HepG2 (cell line): ENCODE measurements around the gene LRRN3. TPM values are rescaled to one million over a fixed set of nuclear protein-coding genes. Genes with fewer than 3 reads are reported as not detected.

ENCODE experiments used
- ATAC-seq: fragments of 200-7000 bp; cut with Tn5 transposase; 3 replicates; pipeline ENCODE4 v1.9.1; 2020; ENCODE audit warnings: mild to moderate bottlenecking, moderate library complexity
- BruUV-seq: library from RNA; stranded (reverse); fragments of 400-500 nt; replicated peaks from 2 replicates; lab custom pipeline; 2021; lab: Mats Ljungman, UMichigan
- CTCF ChIA-PET: fragments of 300-600 bp; formaldehyde crosslinking; extraction: SDS; loops from one replicate; lab custom pipeline; 2021; ENCODE audit warnings: low total read pairs, inconsistent platforms, low intra/inter-chr PET ratio; lab: Yijun Ruan, JAX
- POLR2A ChIA-PET: fragments of 350-600 bp; sonication (Branson Sonifier 250); formaldehyde crosslinking; loops from one replicate; lab custom pipeline; 2020; ENCODE audit warnings: antibody characterized with exemption, inconsistent platforms; lab: Yijun Ruan, JAX
- DNase-seq: peaks from one replicate; pipeline ENCODE4 v3.0.0-alpha.2; 2015; ENCODE audit warnings: low spot score
- FAIRE-seq: peaks from 3 replicates; lab custom pipeline; 2011; peaks lifted over from hg19 to GRCh38; lab: Jason Lieb, UNC
- H2AFZ ChIP-seq: one replicate; pipeline ENCODE4 v1.6.1; 2011; ENCODE audit warnings: low read length, inconsistent platforms
- H3K27ac ChIP-seq: fragments of 300-600 bp; 3 replicates; pipeline ENCODE4 v1.8.0; 2011; ENCODE audit warnings: mixed run types, mild to moderate bottlenecking, mixed read lengths, low read length, inconsistent platforms; ENCODE audit not compliant: insufficient read depth; ENCODE audit errors: extremely low read length
- H3K27me3 ChIP-seq, 2 experiments: fragments of 200-600 bp in 1 of 2; 2 replicates in 1 of 2; 3 replicates in 1 of 2; pipeline versions ENCODE4 v1.6.0 to v1.8.0; 2011; ENCODE audit warnings: low read length in 2 of 2, mild to moderate bottlenecking in 2 of 2, moderate library complexity in 2 of 2, inconsistent platforms in 1 of 2; ENCODE audit not compliant: insufficient read depth in 2 of 2, control insufficient read depth in 1 of 2
- H3K36me3 ChIP-seq, 2 experiments: fragments of 200-600 bp in 1 of 2; replicated peaks in 1 of 2; 2 replicates in 1 of 2; 3 replicates in 1 of 2; pipeline versions ENCODE4 v1.5.1 to v1.8.0; 2011; ENCODE audit warnings: low read length in 2 of 2, inconsistent platforms in 1 of 2; ENCODE audit not compliant: insufficient read depth in 2 of 2, control insufficient read depth in 1 of 2
- H3K4me1 ChIP-seq: 2 replicates; pipeline ENCODE4 v1.5.1; 2012; ENCODE audit warnings: low read length, inconsistent platforms; ENCODE audit not compliant: insufficient read depth
- H3K4me2 ChIP-seq: 2 replicates; pipeline ENCODE4 v1.6.0; 2011; ENCODE audit warnings: low read depth, low read length, inconsistent platforms
- H3K4me3 ChIP-seq, 3 experiments: fragments of 200-600 bp in 1 of 3; sonication (generic), shearing (Covaris generic) in 1 of 3; replicated peaks in 1 of 3; 2 replicates each; pipeline ENCODE4 v1.5.1; 2011 to 2016; ENCODE audit warnings: low read length in 3 of 3, inconsistent platforms in 2 of 3, low read depth in 2 of 3, mild to moderate bottlenecking in 2 of 3, control low read depth in 1 of 3, mixed read lengths in 1 of 3; ENCODE audit not compliant: insufficient read depth in 1 of 3
- H3K79me2 ChIP-seq: one replicate; pipeline ENCODE4 v1.6.1; 2011; ENCODE audit warnings: low read length, inconsistent platforms; ENCODE audit not compliant: insufficient read depth
- H3K9ac ChIP-seq: 2 replicates; pipeline ENCODE4 v1.6.0; 2011; ENCODE audit warnings: mild to moderate bottlenecking, low read depth, low read length, inconsistent platforms; ENCODE audit not compliant: insufficient read depth
- H3K9me3 ChIP-seq: 2 replicates; pipeline ENCODE4 v1.5.1; 2012; ENCODE audit warnings: mild to moderate bottlenecking, low read length
- H4K20me1 ChIP-seq: 2 replicates; pipeline ENCODE4 v1.6.0; 2011; ENCODE audit warnings: inconsistent platforms, mild to moderate bottlenecking, low read length, moderate library complexity; ENCODE audit not compliant: insufficient read depth
- CERS6 ChIP-seq: sonication (generic); formaldehyde crosslinking; IDR thresholded peaks from 2 replicates; pipeline ENCODE4 v1.5.0; 2020; ENCODE audit warnings: missing genetic modification reagents
- HIC2 ChIP-seq: sonication (generic); formaldehyde crosslinking; IDR thresholded peaks from 2 replicates; pipeline ENCODE4 v1.9.0; 2022; ENCODE audit warnings: low read depth, missing genetic modification reagents
- HNRNPUL1 ChIP-seq: fragments of 200-400 bp; formaldehyde crosslinking; IDR thresholded peaks from 2 replicates; pipeline ENCODE4 v1.6.1; 2017; ENCODE audit warnings: low read depth, mild to moderate bottlenecking, low read length, moderate library complexity
- NFIB ChIP-seq: sonication (generic); formaldehyde crosslinking; IDR thresholded peaks from 2 replicates; pipeline ENCODE4 v1.9.0; 2021; ENCODE audit warnings: missing genetic modification reagents, mild to moderate bottlenecking, borderline replicate concordance
- SIN3A ChIP-seq: IDR thresholded peaks from 2 replicates; pipeline ENCODE4 v1.6.1; 2011; ENCODE audit warnings: low read depth, mild to moderate bottlenecking, control low read depth, low read length, borderline replicate concordance
- SNAPC5 ChIP-seq: sonication (generic); formaldehyde crosslinking; IDR thresholded peaks from 2 replicates; pipeline ENCODE4 v1.8.1; 2023; ENCODE audit warnings: mild to moderate bottlenecking, missing genetic modification reagents, borderline replicate concordance
- ZIK1 ChIP-seq: sonication (generic); formaldehyde crosslinking; IDR thresholded peaks from 2 replicates; pipeline ENCODE4 v1.5.0; 2020; ENCODE audit warnings: mild to moderate bottlenecking, low read depth, missing genetic modification reagents, borderline replicate concordance
- ZNF20 ChIP-seq: sonication (generic); formaldehyde crosslinking; IDR thresholded peaks from 2 replicates; pipeline ENCODE4 v1.4.0; 2020; ENCODE audit warnings: mild to moderate bottlenecking, moderate library complexity, missing genetic modification reagents
- ZNF567 ChIP-seq: sonication (generic); formaldehyde crosslinking; IDR thresholded peaks from 2 replicates; pipeline ENCODE4 v1.8.1; 2023; ENCODE audit warnings: mild to moderate bottlenecking, missing genetic modification reagents, borderline replicate concordance
- ZNF800 ChIP-seq: sonication (generic); formaldehyde crosslinking; IDR thresholded peaks from 2 replicates; pipeline ENCODE4 v1.4.0; 2020; ENCODE audit warnings: missing genetic modification reagents
- WGBS: methylation state at CpG from one replicate; pipeline ENCODE4 v1.1.6; 2017; ENCODE audit warnings: low lambda C conversion rate; 5-methylcytosine and 5-hydroxymethylcytosine counted together
- in situ Hi-C: cut with HindIII; loops from 2 replicates; pipeline ENCODE4 v1.10.0; 2017; ENCODE audit warnings: low pct_unique_long_range_greater_than_20kb; ENCODE audit not compliant: extremely low pct_ligation_motif_present
- intact Hi-C: fragments of 100-400 bp; cut with micrococcal nuclease; formaldehyde crosslinking; loops from one replicate; pipeline ENCODE4 v1.10.0; 2022; ENCODE audit not compliant: unreplicated experiment
- polyA plus RNA-seq, 8 experiments: library from polyadenylated mRNA; depleted of rRNA in 3 of 8; stranded (reverse) in 7 of 8; unstranded in 1 of 8; fragments of >200 nt; fragmentation: Illumina TruSeq in 4 of 8; extraction: Trizol in 4 of 8; gene quantifications; 2 replicates each; pipeline versions ENCODE4 v1.2.1 to v1.2.3, GENCODE V29; 2011 to 2016; ENCODE audit warnings: low read depth in 4 of 8, missing spikeins in 1 of 8, mixed read lengths in 1 of 8; ENCODE audit not compliant: insufficient read depth in 1 of 8
- total RNA-seq, 5 experiments: library from RNA; depleted of rRNA; stranded (reverse); fragments of >200 nt; fragmentation: Illumina TruSeq; extraction: Trizol; gene quantifications; 2 replicates each; pipeline ENCODE4 v1.2.3, GENCODE V29; 2016; ENCODE audit warnings: low read depth in 1 of 5

The LRRN3 gene
- total and polyA plus RNA-seq, 2 of the 13 experiments (the other 11 are each of a cell fraction or from before 2014, with no cell fraction given) = 0.07 TPM; not detected in 1

GRCh38 chr7:111164442-111164841 lies 73.5 kb downstream of the LRRN3 start:
- Histone ChIP-seq H3K4me3 (no peak overlapping the region), H2AFZ (no peak overlapping the region), H3K4me1 (peaks cover 15% of the 10 kb centered on the region), H4K20me1 (no peaks in the 10 kb centered on the region), H3K79me2 (no peaks in the 10 kb centered on the region), H3K9me3 (no peaks in the 10 kb centered on the region), H3K27ac (no peak overlapping the region), H3K36me3 (no peaks in the 10 kb centered on the region), H3K4me2 (no peak overlapping the region), H3K27me3 (no peaks in the 10 kb centered on the region), H3K9ac (no peak overlapping the region)
- BruUV-seq = no TSS peak
- FAIRE-seq = no peak
- in situ Hi-C loops (no loop called here), intact Hi-C loops (no loop called here)
- CTCF ChIA-PET = no interaction called here
- DNase-seq = no peak
- no peak for TF ChIP-seq SNAPC5 (CRISPR knock-in tag)
- no peak for TF ChIP-seq ZNF800 (CRISPR knock-in tag)
- no peak for TF ChIP-seq CERS6 (CRISPR knock-in tag)
- no peak for TF ChIP-seq HNRNPUL1
- TF ChIP-seq HIC2 (CRISPR knock-in tag) = no peak
- no peak for TF ChIP-seq NFIB
- no peak for TF ChIP-seq ZNF20
- TF ChIP-seq SIN3A = no peak
- TF ChIP-seq ZIK1 (CRISPR knock-in tag) = no peak
- no peak for TF ChIP-seq ZNF567 (CRISPR knock-in tag)
- WGBS = 74% methylated on average over 1 of the region's 1 CpG
- POLR2A ChIA-PET = no interaction called here
- ATAC-seq = no peak
